ENCODE results near the gene RABEP2.
"Not testable (repeated sequence)": the region's sequence is repeated elsewhere in the genome, so short reads cannot be mapped to it uniquely, and the experiment has no call there.

RABEP2 gene

GRCh38 chr16:28930652-28931051 is 5.6 kb upstream of the RABEP2 start:
- ChIA-PET CTCF (no interaction called here), POLR2A (no interaction called here)
- TF ChIP-seq PKNOX1 (IDR thresholded peaks at IDR 0.05) (no peak), LEF1 (IDR thresholded peaks at IDR 0.05; ENCODE audit: borderline replicate concordance) (no peak), SUZ12 (IDR thresholded peaks at IDR 0.05) (no peak), FOXK2 (IDR thresholded peaks at IDR 0.05) (no peak), HDGF (IDR thresholded peaks at IDR 0.05; ENCODE audit: borderline replicate concordance) (no peak), FOXM1 (IDR thresholded peaks at IDR 0.05; ENCODE audit: borderline replicate concordance) (no peak), ZNF384 (IDR thresholded peaks at IDR 0.05) (no peak), L3MBTL2 (conservative IDR thresholded peaks at IDR 0.05) (no peak), SP1 (IDR thresholded peaks at IDR 0.05) (no peak), BHLHE40 (IDR thresholded peaks at IDR 0.05; ENCODE audit: borderline replicate concordance) (no peak), ARNT (IDR thresholded peaks at IDR 0.05) (no peak), NFRKB (IDR thresholded peaks at IDR 0.05) (no peak), FOXA1 (IDR thresholded peaks at IDR 0.05) (no peak), TARDBP (IDR thresholded peaks at IDR 0.05) (no peak), CTBP1 (IDR thresholded peaks at IDR 0.05; ENCODE audit: borderline replicate concordance) (no peak), ELF4 (IDR thresholded peaks at IDR 0.05) (no peak)
- no peak for DNase-seq (ENCODE audit: extremely low spot score)

DNA sequence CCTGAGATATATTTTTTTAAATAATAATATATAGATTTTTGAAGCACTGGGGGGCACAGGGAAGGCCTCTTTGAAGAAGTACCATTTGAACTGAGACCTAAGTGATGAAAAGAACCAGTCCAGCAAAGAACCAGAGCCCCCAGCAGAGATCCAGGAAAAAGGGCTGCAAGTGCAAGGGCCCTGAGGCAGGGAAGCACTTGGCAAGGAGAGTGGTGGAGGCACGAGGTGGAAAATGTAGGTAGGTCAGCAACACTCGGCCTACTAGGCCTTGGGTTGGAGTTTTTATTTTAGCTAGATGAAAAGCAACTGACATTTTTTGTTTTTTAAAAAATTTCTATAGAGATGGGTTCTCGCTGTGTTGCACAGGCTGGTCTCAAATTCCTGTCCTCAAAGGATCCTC is 5.2 kb upstream of the RABEP2 start:
- POLR2A ChIA-PET, result no interaction called here
- DNase-seq (ENCODE audit: extremely low spot score), result no peak
- CTCF ChIA-PET, result no interaction called here
- no peak for TF ChIP-seq LEF1 (IDR thresholded peaks at IDR 0.05; ENCODE audit: borderline replicate concordance)

GRCh38 chr16:28927815-28928214 is 2.8 kb upstream of the RABEP2 start:
- TF ChIP-seq BHLHE40 (IDR thresholded peaks at IDR 0.05; ENCODE audit: borderline replicate concordance) (no peak), FOXK2 (IDR thresholded peaks at IDR 0.05) (no peak), ZNF384 (IDR thresholded peaks at IDR 0.05) (no peak), FOXM1 (IDR thresholded peaks at IDR 0.05; ENCODE audit: borderline replicate concordance) (no peak)
- POLR2A ChIA-PET, result interaction anchor here (1.0 to 1.6 kb wide), 3 partner anchors 23 to 82 kb away, joined by 3 to 5 read pairs (median 3); partner anchors contain the start of genes NFATC2IP, SH2B1 and TUFM
- DNase-seq (ENCODE audit: extremely low spot score), result no peak
- CTCF ChIA-PET, result no interaction called here

GRCh38 chr16:28926284-28926683 is 1.2 kb upstream of the RABEP2 start:
- DNase-seq (ENCODE audit: extremely low spot score), result not testable (repeated sequence)
- ChIA-PET POLR2A (interaction anchor here (0.7 to 2.4 kb wide), 3 partner anchors 10 to 62 kb away, joined by 3 to 16 read pairs (median 3); partner anchors contain the start of genes NFATC2IP and SH2B1), CTCF (interaction anchor here (1.0 kb wide), 1 partner anchor 19 kb away, joined by 4 read pairs; no protein-coding TSS in a partner anchor)

DNA sequence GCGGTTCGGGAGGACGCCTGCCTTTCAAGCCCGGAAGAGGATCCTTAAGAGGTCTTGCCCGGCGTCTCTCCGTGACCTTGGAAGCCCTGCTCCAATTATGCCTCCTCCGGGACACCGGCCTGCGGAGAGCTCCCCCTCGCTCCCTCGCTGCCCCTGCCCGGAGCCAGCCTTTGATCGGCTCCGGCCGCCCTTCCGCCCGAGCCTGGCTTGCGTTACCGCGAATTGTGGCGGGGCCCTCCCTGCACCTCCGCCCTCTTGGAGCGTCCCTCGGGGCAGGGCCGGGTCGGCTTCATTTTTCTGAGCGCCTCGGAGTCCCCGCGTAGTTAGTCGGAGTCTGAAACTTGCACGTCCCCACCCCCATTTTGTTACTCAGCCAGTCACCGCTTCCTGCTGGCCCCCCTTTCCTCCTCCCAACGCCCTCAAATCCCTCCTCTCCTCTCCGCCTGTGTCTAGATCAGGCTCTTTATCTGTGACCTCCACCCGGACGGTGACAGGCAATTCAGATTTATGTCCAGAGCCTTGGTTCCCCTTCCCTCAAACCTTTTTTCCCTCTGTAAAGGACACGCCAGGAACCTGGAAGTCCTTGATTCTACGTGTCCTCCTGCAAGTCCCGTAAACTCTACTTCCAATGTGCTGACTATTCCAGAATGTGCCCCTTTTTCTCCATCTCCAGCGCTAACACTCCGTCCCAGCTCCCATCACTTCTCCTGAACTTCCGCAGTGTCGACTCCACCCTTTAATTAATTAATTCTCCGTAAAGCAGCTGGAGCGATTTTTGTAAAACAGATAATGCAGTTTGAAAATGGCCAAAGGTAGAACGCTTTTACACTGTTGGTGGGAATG is 569 bp upstream of the RABEP2 start:
- TF ChIP-seq ELF4 (IDR thresholded peaks at IDR 0.05) (no peak), FOXM1 (IDR thresholded peaks at IDR 0.05; ENCODE audit: borderline replicate concordance) (no peak), ARNT (IDR thresholded peaks at IDR 0.05) (no peak), FOXA1 (IDR thresholded peaks at IDR 0.05) (no peak), FOXK2 (IDR thresholded peaks at IDR 0.05) (no peak), SUZ12 (IDR thresholded peaks at IDR 0.05) (no peak), L3MBTL2 (conservative IDR thresholded peaks at IDR 0.05) (no peak), PKNOX1 (IDR thresholded peaks at IDR 0.05) (peak; percentile 87)
- ChIA-PET POLR2A (interaction anchor here (0.7 to 2.4 kb wide), 4 partner anchors 11 to 77 kb away, joined by 3 to 16 read pairs (median 3); partner anchors contain the start of gene SH2B1), CTCF (interaction anchor here (1.0 kb wide), 1 partner anchor 20 kb away, joined by 4 read pairs; no protein-coding TSS in a partner anchor)
- DNase-seq (ENCODE audit: extremely low spot score), result peak; percentile 72

- TF ChIP-seq ARNT (IDR thresholded peaks at IDR 0.05) (no peak), FOXA1 (IDR thresholded peaks at IDR 0.05) (no peak), ZNF384 (IDR thresholded peaks at IDR 0.05) (no peak), SUZ12 (IDR thresholded peaks at IDR 0.05) (no peak), TARDBP (IDR thresholded peaks at IDR 0.05) (no peak), PKNOX1 (IDR thresholded peaks at IDR 0.05) (no peak), BHLHE40 (IDR thresholded peaks at IDR 0.05; ENCODE audit: borderline replicate concordance) (no peak)
- CTCF ChIA-PET, result no interaction called here
- no peak for DNase-seq (ENCODE audit: extremely low spot score)
- POLR2A ChIA-PET, result interaction anchor here (0.9 to 2.3 kb wide), 2 partner anchors 21 to 76 kb away, joined by 3 to 8 read pairs; no protein-coding TSS in a partner anchor
These were observed 658 bp downstream of the RABEP2 start for GRCh38 chr16:28924399-28924761.
